K562 (cell line): Measurements from ENCODE around the gene FIGNL1. TPM values are rescaled to one million over a fixed set of nuclear protein-coding genes. Genes with fewer than 3 reads are reported as not detected.

Source experiments
- ATAC-seq: fragments of 200-7000 bp; cut with Tn5 transposase; 3 replicates; pipeline ENCODE4 v1.9.1; 2020; ENCODE audit warnings: moderate library complexity
- BruUV-seq: library from RNA; stranded (reverse); fragments of 400-500 nt; replicated peaks from 2 replicates; lab custom pipeline; 2021; lab: Mats Ljungman, UMichigan
- CTCF ChIA-PET: fragments of 300-600 bp; formaldehyde crosslinking; extraction: SDS; loops from one replicate; lab custom pipeline; 2021; ENCODE audit warnings: low intra/inter-chr PET ratio; lab: Yijun Ruan, JAX
- POLR2A ChIA-PET: fragments of 300-600, 350-650 bp; sonication (Branson Sonifier 250); formaldehyde crosslinking; extraction: SDS; loops from one replicate; lab custom pipeline; 2021; ENCODE audit warnings: antibody characterized with exemption, inconsistent platforms; lab: Yijun Ruan, JAX
- DNase-seq, 4 experiments: peaks; one replicate each; pipeline versions ENCODE4 v3.0.0 to v3.0.0-alpha.2; 2011 to 2018; ENCODE audit warnings: low spot score in 3 of 4, mixed read lengths in 3 of 4; ENCODE audit errors: extremely low read depth in 1 of 4
- FAIRE-seq: peaks from 2 replicates; lab custom pipeline; 2011; peaks lifted over from hg19 to GRCh38; lab: Jason Lieb, UNC
- H2AFZ ChIP-seq: 2 replicates; pipeline ENCODE4 v1.6.0; 2011; ENCODE audit warnings: low read depth, low read length, control low read depth, inconsistent platforms
- H3K27ac ChIP-seq: fragments of 200-600 bp; 3 replicates; pipeline ENCODE4 v1.8.0; 2011; ENCODE audit warnings: low read depth, mild to moderate bottlenecking, control low read depth, inconsistent platforms, low read length, moderate library complexity, mixed read lengths; ENCODE audit errors: extremely low read depth
- H3K27me3 ChIP-seq, 2 experiments: fragments of 300-600 bp in 1 of 2; 2 replicates in 1 of 2; 3 replicates in 1 of 2; pipeline versions ENCODE4 v1.6.0 to v1.8.0; 2011; ENCODE audit warnings: inconsistent platforms in 2 of 2, low read length in 2 of 2, mild to moderate bottlenecking in 1 of 2, mixed read lengths in 1 of 2, moderate library complexity in 1 of 2; ENCODE audit not compliant: control insufficient read depth in 2 of 2, insufficient read depth in 2 of 2
- H3K36me3 ChIP-seq: fragments of 300-600 bp; 3 replicates; pipeline ENCODE4 v1.8.0; 2011; ENCODE audit warnings: mild to moderate bottlenecking, low read length, inconsistent platforms; ENCODE audit not compliant: control insufficient read depth, insufficient read depth
- H3K4me1 ChIP-seq, 2 experiments: fragments of 200-600 bp in 1 of 2; replicated peaks in 1 of 2; 2 replicates in 1 of 2; 3 replicates in 1 of 2; pipeline versions ENCODE4 v1.5.1 to v1.8.0; 2011; ENCODE audit warnings: inconsistent platforms in 2 of 2, low read length in 2 of 2, mild to moderate bottlenecking in 1 of 2, mixed read lengths in 1 of 2, moderate library complexity in 1 of 2; ENCODE audit not compliant: control insufficient read depth in 2 of 2, insufficient read depth in 2 of 2
- H3K4me2 ChIP-seq: 2 replicates; pipeline ENCODE4 v1.6.1; 2011; ENCODE audit warnings: low read length, control low read depth, inconsistent platforms, mixed read lengths; ENCODE audit not compliant: insufficient read depth
- H3K4me3 ChIP-seq: fragments of 200-600 bp; sonication (generic), shearing (Covaris generic); 2 replicates; pipeline ENCODE4 v1.5.1; 2016; ENCODE audit warnings: control low read depth, inconsistent platforms
- H3K79me2 ChIP-seq: fragments of 200-600 bp; 3 replicates; pipeline ENCODE4 v1.8.0; 2011; ENCODE audit warnings: low read length, inconsistent platforms; ENCODE audit not compliant: control insufficient read depth, insufficient read depth
- H3K9ac ChIP-seq, 2 experiments: 2 replicates each; pipeline versions ENCODE4 v1.6.0 to v1.6.1; 2011; ENCODE audit warnings: low read depth in 2 of 2, low read length in 2 of 2, control low read depth in 1 of 2, inconsistent platforms in 1 of 2, mild to moderate bottlenecking in 1 of 2, mixed read lengths in 1 of 2; ENCODE audit not compliant: insufficient read depth in 1 of 2
- H3K9me1 ChIP-seq: one replicate; pipeline ENCODE4 v1.6.0; 2011; ENCODE audit warnings: inconsistent platforms, mild to moderate bottlenecking, low read length, moderate library complexity; ENCODE audit not compliant: control insufficient read depth, insufficient read depth
- H3K9me3 ChIP-seq: replicated peaks from 2 replicates; pipeline ENCODE4 v1.5.1; 2011; ENCODE audit warnings: low read depth, low read length, inconsistent platforms; ENCODE audit not compliant: control insufficient read depth, insufficient read depth
- H4K20me1 ChIP-seq: replicated peaks from 2 replicates; pipeline ENCODE4 v1.6.1; 2011; ENCODE audit warnings: low read length, inconsistent platforms, mixed read lengths; ENCODE audit not compliant: control insufficient read depth, insufficient read depth
- BACH1 ChIP-seq: fragments of 200-800 bp; sonication (Bioruptor generic); IDR thresholded peaks from 2 replicates; pipeline ENCODE4 v1.6.1; 2016; ENCODE audit warnings: missing genetic modification characterization, missing compliant biosample characterization
- CEBPZ ChIP-seq: fragments of 150-350 bp; IDR thresholded peaks from 2 replicates; pipeline ENCODE4 v1.6.1; 2014; ENCODE audit warnings: low read depth, mild to moderate bottlenecking, low read length, borderline replicate concordance
- CTBP1 ChIP-seq: fragments of 450-650 bp; IDR thresholded peaks from 2 replicates; pipeline ENCODE4 v1.6.1; 2016; ENCODE audit warnings: borderline replicate concordance
- DMBX1 ChIP-seq: fragments of 250-450 bp; sonication (Bioruptor Pico); IDR thresholded peaks from 2 replicates; pipeline ENCODE4 v1.8.0; 2022; ENCODE audit warnings: inconsistent platforms, mild to moderate bottlenecking, moderate library complexity, borderline replicate concordance
- E2F5 ChIP-seq: sonication (generic); formaldehyde crosslinking; IDR thresholded peaks from 2 replicates; pipeline ENCODE4 v1.8.0; 2022; ENCODE audit warnings: mild to moderate bottlenecking, missing genetic modification reagents
- HCFC1 ChIP-seq: IDR thresholded peaks from 2 replicates; pipeline ENCODE4 v1.6.1; 2012; ENCODE audit warnings: low read depth, low read length, improper control_type of control experiment
- HNRNPL ChIP-seq: fragments of 200-400 bp; formaldehyde crosslinking; IDR thresholded peaks from 2 replicates; pipeline ENCODE4 v1.6.1; 2017; ENCODE audit warnings: low read depth, mild to moderate bottlenecking, low read length
- KHSRP ChIP-seq: fragments of 450-650 bp; IDR thresholded peaks from 2 replicates; pipeline ENCODE4 v1.6.1; 2017
- KLF13 ChIP-seq: fragments of 450-650 bp; IDR thresholded peaks from 2 replicates; pipeline ENCODE4 v1.6.1; 2016; ENCODE audit warnings: missing genetic modification characterization, low read depth, mild to moderate bottlenecking, missing compliant biosample characterization, moderate library complexity, borderline replicate concordance
- NCOA6 ChIP-seq: fragments of 450-650 bp; IDR thresholded peaks from 2 replicates; pipeline ENCODE4 v1.6.1; 2017; ENCODE audit warnings: mild to moderate bottlenecking
- PHTF2 ChIP-seq: fragments of 250-450 bp; sonication (Bioruptor Pico); IDR thresholded peaks from 2 replicates; pipeline ENCODE4 v1.5.0; 2021; ENCODE audit warnings: mild to moderate bottlenecking
- PTTG1 ChIP-seq: fragments of 450-650 bp; IDR thresholded peaks from 2 replicates; pipeline ENCODE4 v1.6.1; 2016; ENCODE audit warnings: low read depth, mild to moderate bottlenecking, missing genetic modification characterization, missing compliant biosample characterization
- TBL1XR1 ChIP-seq, 2 experiments: IDR thresholded peaks; 2 replicates each; pipeline ENCODE4 v1.6.1; 2012; ENCODE audit warnings: improper control_type of control experiment in 2 of 2, low read length in 2 of 2, mild to moderate bottlenecking in 1 of 2
- WHSC1 ChIP-seq: IDR thresholded peaks from one replicate; pipeline ENCODE4 v1.6.1; 2012; ENCODE audit warnings: low read length, control low read depth, inconsistent platforms
- ZNF24 ChIP-seq: fragments of 450-650 bp; IDR thresholded peaks from 2 replicates; pipeline ENCODE4 v1.6.1; 2016
- ZZZ3 ChIP-seq: fragments of 450-650 bp; IDR thresholded peaks from 2 replicates; pipeline ENCODE4 v1.6.1; 2016; ENCODE audit warnings: antibody characterized with exemption, mild to moderate bottlenecking, moderate library complexity
- WGBS: fragments of 100-300 bp; shearing (Covaris generic); methylation state at CpG from one replicate; pipeline ENCODE4 v1.1.6; 2016; ENCODE audit warnings: low coverage, mixed read lengths; ENCODE audit not compliant: insufficient coverage; ENCODE audit errors: missing lambda C conversion rate; 5-methylcytosine and 5-hydroxymethylcytosine counted together
- in situ Hi-C: fragments of 300-500 bp; cut with MboI; formaldehyde crosslinking; loops from 4 replicates; pipeline ENCODE4 v1.15.0; 2018; ENCODE audit warnings: inconsistent platforms, mixed read lengths
- intact Hi-C: fragments of 100-400 bp; cut with micrococcal nuclease; formaldehyde crosslinking; loops from 2 replicates; pipeline ENCODE4 v1.14.2; 2022
- polyA plus RNA-seq, 8 experiments: library from polyadenylated mRNA; depleted of rRNA in 4 of 8; stranded (reverse) in 5 of 8; unstranded in 3 of 8; fragments of >200 nt; fragmentation: Nextera tagmentation in 2 of 8; fragmentation: Illumina TruSeq in 1 of 8; extraction: Ambion mirVana in 2 of 8; extraction: Trizol in 1 of 8; gene quantifications; 2 replicates each; pipeline versions ENCODE4 v1.2.1 to v1.2.3, GENCODE V29; 2011 to 2014; ENCODE audit warnings: inconsistent platforms in 1 of 8, missing spikeins in 1 of 8
- total RNA-seq, 7 experiments: library from RNA; depleted of rRNA in 6 of 7; stranded (reverse); fragments of >200 nt in 6 of 7; fragmentation: Illumina TruSeq in 2 of 7; extraction: Trizol in 2 of 7; gene quantifications; 2 replicates each; pipeline versions ENCODE4 v1.2.1 to v1.2.3, GENCODE V29; 2011 to 2021; ENCODE audit warnings: low replicate concordance in 1 of 7

Gene FIGNL1
- total and polyA plus RNA-seq, 9 of the 15 experiments (the other 6 are each of a cell fraction or from before 2014, with no cell fraction given) = 15.5 to 48.3 (median 27.6) TPM

- Histone ChIP-seq H2AFZ (no peak overlapping the region), H3K79me2 (no peaks in the 10 kb centered on the region), H3K4me2 (no peak overlapping the region), H3K9ac (no peak overlapping the region), H3K27ac (no peak overlapping the region), H3K27me3 (peaks cover 2 to 5% of the 10 kb centered on the region in 2 experiments; a peak in 1 of 5 replicates), H4K20me1 (0 out of 2 replicates have a peak, but pooled peaks cover 4% of the 10 kb centered on the region), H3K9me3 (no peaks in the 10 kb centered on the region), H3K9me1 (no peaks in the 10 kb centered on the region), H3K4me3 (no peak overlapping the region), H3K36me3 (no peaks in the 10 kb centered on the region), H3K4me1 (0 out of 5 replicates have a peak, but pooled peaks cover 0 to under 1% of the 10 kb centered on the region in 2 experiments)
- no peak for FAIRE-seq
- DNase-seq = no peak
- TF ChIP-seq NCOA6 = no peak
- TF ChIP-seq ZNF24 = no peak
- no peak for TF ChIP-seq ZZZ3
- TF ChIP-seq DMBX1 (CRISPR knock-in tag) = no peak
- no peak for TF ChIP-seq CTBP1
- TF ChIP-seq WHSC1 = no peak
- TF ChIP-seq BACH1 (tag) = no peak
- no peak for TF ChIP-seq HCFC1
- TF ChIP-seq CEBPZ = no peak
- TF ChIP-seq PHTF2 (CRISPR knock-in tag) = no peak
- no peak for TF ChIP-seq HNRNPL
- TF ChIP-seq KLF13 (tag) = no peak
- no peak for TF ChIP-seq E2F5 (CRISPR knock-in tag)
- no peak for TF ChIP-seq PTTG1 (tag)
- no peak for TF ChIP-seq TBL1XR1 (IDR thresholded peaks at IDR 0.05; ENCODE audit: low read length in 2 of 2)
- TF ChIP-seq KHSRP = no peak
- 3% methylated on average over 4 of the region's 4 CpGs for WGBS
- CTCF ChIA-PET = no interaction called here
- ATAC-seq = 0 out of 3 replicates have a peak, but pooled peaks have one; percentile 37
- intact Hi-C loops = no loop called here
- no TSS peak for BruUV-seq
- in situ Hi-C loops = no loop called here
- POLR2A ChIA-PET = interaction anchor here (0.9 kb wide), 1 partner anchor 11 kb away, joined by 3 read pairs; no protein-coding TSS in a partner anchor
These were observed 26.3 kb downstream of the FIGNL1 start for GRCh38 chr7:50423860-50424259.
